ENCODE measurements around the gene EML6.

DNA sequence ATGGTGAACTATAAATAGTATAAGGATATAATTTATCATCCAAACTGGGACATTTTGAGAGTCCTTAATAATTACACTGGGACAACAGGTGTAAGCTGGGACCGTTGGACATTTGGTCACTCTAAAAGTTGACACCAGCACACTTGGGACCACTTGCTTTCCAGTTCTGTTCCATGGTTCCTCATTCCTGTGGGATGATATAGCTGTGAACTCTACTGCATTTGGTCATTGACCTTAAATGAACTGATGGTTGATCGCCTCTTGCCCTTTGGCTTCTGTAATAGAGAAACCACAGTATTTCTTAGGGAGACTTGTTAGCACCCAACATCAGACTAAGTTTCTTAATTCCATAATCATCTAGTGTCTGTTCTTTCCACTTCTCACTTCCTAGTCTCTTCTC lies 46.7 kb downstream of the EML6 start:
- TF ChIP-seq EZH2 (IDR thresholded peaks at IDR 0.05) (no peak), POLR2AphosphoS5 (IDR thresholded peaks at IDR 0.05; ENCODE audit: borderline replicate concordance, low read depth, low read length) (no peak), FOXP2 (optimal IDR thresholded peaks at IDR 0.05; ENCODE audit: control extremely low read depth, extremely low read length, insufficient read depth) (no peak)

Data from SK-N-MC (cell line).